Stimulated activated CD4-positive, alpha-beta T cell treated with anti-CD3 and anti-CD28 coated beads, Interleukin-1b, Interleukin-23, amount 100 ng/mL, for 1 hour (primary cell): ENCODE measurements around the gene MDC1.

Experiments used
- DNase-seq, 2 donors: peaks; one replicate each; pipeline ENCODE4 v3.0.0-alpha.2; 2020; ENCODE audit warnings: low read depth in 2 of 2

Gene MDC1

GRCh38 chr6:30707281-30707850 lies 9.7 kb downstream of the MDC1 start:
- no peak for DNase-seq

DNA sequence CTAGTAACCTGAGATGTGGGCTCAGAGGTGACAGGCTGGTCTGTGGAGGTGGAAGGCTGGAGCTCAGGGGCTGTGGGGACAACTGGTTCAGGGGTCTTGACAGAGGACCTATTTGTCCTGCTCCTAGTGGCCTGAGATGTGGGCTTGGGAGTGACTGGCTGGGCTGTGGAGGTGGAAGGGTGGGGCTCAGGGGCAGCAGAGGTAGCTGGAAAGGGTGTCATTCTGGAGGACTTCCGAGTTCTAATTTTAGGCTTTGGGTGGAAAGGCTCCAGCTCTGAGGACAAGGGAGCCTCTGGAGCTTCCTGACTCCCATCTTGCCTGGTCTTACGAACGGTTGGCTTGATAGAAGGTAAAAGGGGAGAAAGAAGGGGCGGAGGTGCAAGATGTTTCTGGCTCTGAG lies 11.5 kb downstream of the MDC1 start:
- no peak for DNase-seq

GRCh38 chr6:30703821-30704220 lies 13.3 kb downstream of the MDC1 start:
- DNase-seq: no peak

- DNase-seq: no peak
These were observed 14.1 kb downstream of the MDC1 start for GRCh38 chr6:30703011-30703410.

DNA sequence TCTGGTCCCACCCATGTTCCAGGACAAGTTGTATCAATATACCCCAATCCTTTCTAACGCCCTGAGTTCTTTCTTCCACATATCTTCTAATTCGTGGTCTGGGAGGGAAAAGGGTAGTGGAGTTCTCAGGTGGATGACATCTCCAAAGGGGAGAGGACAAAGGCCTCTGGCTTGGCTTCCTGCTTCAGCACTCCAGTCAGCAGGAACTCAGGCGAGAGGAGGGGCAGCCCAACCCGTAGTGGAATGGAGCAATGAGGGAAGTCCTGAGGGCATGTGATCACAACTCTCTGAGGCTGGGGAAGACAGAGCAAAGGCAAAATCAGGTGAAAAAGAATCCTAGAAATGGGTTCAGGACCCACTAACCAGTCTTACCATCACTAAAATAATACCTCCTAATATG lies 16.7 kb downstream of the MDC1 start:
- no peak for DNase-seq

DNA sequence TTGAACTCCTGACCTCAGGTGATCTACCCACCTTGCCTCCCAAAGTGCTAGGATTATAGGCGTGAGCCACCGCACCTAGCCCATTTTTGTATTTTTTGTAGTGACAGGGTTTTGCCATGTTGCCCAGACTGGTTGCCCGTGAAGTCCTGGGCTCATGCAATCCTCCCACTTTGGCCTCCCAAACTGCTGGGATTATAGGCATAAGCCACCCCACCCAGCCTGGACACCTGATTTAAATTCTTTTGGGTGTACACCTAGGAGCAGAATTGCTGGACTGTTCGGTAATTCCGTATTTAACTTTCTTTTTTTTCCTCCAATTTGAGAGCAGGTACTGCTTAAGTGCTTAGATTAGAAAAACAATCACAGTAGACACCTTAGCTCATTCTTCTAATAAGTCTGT lies 20.6 kb downstream of the MDC1 start:
- no peak for DNase-seq

DNA sequence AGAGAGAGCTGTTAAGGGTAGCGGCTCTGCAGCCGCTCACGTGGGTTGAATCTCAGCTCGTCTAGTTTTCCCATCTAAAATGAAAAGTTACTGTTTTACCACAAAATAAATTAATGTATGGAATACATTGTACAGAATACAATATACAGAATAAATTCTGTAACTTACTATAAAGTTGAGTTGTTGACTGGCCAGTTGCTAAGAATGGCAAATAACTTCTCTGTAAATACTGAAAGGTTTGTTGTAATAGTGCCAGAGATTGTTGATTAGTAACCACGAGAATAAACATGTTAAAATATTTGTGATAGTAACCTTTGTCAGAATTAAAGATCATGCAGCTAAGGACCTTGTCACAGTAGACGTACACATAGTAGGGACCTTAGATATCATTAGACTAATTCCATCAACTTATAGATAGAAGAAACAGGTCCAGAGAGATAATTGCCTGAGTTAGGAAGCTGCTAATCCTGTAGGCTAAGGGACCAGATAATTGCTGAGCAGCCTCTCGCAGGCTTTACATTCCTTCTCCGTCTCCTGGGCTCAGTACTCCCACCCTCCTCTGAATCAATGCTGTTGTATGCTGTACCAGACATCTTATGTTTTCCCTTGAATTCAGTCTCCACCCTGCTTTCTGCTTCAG lies 25.8 kb downstream of the MDC1 start:
- no peak for DNase-seq

DNA sequence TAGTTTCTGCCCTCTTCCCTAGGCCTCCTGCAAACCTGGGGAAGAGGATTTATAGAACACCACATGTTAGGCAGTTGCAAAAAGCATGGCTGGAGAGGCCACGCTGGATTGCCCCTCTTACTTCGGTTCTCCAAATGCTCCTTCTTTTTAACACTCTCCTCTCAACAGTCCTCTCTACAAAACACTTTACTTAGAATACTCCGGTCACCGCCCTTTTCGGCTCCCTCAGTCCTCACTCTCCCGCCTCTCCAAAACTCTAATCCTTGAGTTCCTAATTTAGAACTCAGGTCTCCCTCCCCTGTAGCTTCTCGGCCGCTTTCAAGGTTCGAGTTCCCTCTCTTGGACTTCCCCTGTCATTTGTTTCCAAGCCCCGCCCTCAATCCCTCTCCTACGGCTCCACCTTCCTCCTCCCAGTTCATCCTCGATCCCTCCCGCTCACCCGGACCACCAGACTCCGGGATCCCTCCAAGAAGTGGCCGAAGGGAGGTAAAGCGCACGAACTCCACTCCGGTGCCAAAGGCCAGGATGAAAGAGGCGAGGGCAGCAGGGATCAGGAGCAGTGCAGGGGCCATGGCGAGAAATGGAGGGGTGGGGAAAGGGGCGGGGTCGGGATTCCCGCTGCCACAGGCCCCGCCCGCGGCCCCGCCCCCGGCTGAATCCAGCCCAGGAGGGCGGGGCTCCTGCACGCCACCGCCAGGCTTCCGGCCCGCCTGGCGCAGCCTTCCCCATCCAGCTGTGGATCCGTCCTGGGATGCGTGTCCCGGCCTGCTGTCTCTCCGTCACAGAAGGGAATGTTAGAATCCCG lies 26.5 kb downstream of the MDC1 start, which contains the start of gene NRM:
TSS of gene NRM (minus strand) at position 582 of the 805 bp plus-strand sequence. CDS start at position 572, 10 bp downstream.
- DNase-seq: peak; percentile 46 to 72

DNA sequence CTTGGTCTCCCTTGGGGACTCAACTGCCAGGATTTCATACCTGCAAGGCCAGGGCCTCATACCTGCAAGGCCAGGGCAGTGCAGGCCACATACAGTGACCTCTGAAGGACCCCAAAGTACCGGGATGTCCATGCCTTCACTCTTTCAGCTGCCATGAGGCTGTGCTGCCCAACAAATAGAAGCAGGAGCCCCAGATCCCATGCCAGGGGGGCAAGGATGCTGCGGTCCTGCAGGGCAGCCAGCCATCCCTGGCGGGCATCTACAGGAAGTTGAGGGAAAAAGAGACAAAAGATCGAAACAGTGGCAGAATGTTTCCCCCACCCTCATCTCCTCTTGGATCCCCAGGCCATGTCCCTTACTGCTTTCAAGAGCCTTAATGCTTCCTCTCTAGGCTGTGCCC lies 27.1 kb downstream of the MDC1 start:
- no peak for DNase-seq

DNA sequence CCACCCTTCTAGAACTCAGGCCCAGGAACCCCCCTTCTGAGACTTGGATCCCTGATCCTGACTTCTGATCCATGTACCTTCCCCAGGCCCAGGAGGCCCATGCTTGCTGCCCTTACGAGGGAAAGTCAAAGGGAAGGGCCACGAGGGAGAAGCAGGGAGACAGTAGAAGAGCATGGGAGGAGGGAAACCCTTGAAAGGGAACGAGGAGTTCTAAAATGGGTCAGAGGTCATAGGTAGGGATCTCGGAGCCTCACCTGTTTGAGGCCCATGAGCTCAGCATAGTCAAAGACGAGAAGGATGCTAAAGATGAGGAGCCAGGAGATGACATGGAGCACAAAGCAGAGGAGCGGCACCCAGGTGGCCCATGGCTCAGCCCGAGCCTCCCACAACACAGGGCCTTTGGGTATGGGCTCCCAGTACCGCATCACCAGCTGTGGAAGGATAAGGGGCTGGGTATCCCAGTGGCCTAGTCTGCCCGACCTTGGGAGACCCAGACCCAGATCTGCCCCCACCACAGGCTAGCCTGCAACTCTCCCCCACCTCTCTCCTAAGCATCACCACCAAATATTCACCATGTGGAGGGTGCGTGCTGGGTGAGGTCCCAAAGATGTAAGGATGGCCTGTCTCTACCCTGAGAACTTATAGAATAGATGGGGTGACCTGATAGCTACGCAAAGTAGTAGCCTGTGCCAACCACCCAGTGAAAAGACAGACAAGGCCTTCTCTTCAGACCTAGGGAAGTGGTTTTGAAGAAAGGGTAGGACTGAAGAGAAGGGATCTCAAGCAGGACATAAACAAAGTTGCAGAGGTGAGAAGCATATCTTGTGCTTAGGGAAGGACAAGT lies 27.8 kb downstream of the MDC1 start:
- DNase-seq: no peak

DNA sequence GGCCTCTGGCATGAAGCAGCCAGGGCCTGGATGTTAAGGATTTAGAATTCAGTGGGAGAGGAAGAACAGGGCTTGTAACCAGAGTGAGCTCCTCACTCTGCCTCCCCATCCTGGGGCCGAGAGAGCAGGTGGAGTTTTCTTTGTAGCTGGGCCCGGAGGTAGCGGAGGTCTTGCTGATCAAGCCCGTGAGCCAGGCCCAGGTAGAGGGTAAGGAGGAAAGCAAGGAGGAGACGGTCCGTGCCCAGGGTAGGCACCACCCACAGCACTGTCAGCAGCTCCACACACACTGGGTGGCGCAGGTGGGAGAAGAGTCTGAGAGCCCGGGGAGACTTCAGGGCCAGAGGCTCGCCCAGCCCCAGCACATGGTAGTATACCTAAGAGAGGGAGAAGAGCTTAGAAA lies 28.5 kb downstream of the MDC1 start:
- DNase-seq: no peak

DNA sequence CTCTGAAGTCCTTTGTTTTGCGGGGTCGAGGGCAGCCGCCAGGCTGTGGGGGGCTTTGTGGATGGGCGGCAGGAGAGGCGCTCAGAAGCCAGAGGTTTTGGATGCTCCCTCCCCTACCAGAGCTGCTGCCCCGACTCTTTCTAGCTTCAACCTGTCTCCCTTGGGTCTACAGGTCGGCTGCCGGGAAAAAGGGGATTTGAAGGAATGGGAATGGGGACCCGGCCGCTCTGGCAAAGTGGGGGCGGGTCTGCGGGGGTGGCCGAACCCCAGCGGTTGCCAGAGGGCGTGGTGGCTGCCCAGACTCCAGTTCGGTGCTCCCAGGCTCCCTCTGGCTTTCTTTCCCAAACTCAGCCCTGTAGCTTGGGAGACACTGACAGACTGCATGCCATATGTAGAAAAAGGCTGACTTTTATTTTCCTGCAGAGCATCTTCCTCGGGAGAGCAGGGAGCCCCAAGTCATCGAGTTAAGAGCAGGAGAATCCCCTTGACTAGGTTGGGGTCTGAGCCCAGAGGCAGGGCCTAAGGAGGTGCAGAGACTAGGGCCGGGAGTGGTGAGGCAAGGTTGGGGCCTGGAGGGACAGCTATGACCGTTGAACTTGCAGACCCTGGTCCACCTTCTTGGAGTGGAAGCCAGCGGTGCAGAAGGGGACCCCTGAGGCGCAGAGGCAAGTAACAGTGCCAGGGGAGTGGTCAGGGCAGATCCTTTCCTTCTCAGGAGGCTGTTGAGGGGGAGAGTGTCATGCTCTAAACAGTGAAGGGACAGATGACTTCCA lies 29.2 kb downstream of the MDC1 start:
- no peak for DNase-seq

- DNase-seq: peak; percentile 31 to 77
These were observed 30.0 kb downstream of the MDC1 start for GRCh38 chr6:30686908-30687658.

- DNase-seq: peak; percentile 60 to 79
These were observed 30.8 kb downstream of the MDC1 start, which contains the start of gene PPP1R18 for GRCh38 chr6:30686009-30686907. TSS of gene PPP1R18 (minus strand) at chr6:30686645. CDS start at chr6:30686018, 627 bp downstream.

- no peak for DNase-seq
These were observed 31.7 kb downstream of the MDC1 start for GRCh38 chr6:30685157-30686008.

DNA sequence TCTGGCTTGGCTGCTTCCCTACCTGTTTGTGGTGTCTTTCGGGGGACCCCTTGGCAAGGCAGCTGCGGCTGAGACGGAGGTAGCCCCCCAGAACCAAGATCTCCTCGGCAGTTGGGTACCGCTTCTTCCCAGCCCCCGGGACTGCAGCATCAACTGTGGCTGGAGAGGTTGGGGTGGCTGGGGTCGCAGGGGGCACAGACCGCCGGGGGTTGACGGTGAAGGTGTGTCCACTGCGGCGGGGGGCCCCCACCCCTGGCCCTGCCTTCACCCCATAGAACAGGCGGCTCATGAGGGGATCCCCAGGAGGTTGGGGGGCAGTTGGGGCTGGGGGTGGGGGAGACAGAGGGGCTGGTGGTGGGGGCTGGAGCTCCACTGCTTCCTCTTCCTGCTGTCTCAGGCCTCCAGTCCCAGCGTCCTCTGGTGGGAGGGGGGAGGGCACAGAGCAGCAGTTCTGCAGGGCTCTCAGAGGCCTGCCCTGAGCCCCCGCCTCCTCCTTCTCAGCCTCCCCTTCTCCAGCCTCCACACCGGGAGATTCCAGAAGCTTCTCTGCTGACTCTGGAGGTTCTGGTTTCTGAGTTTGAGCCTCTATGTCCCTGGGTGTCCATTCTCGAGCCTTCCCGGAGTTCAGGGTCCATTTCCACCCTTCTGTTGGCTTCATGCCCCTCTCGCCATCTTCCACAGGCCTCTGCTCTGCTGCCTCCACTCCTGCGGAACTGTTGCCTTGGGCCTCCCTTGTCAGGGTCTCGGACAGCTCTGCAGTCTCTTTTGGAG lies 32.5 kb downstream of the MDC1 start:
- DNase-seq: no peak

- no peak for DNase-seq
These were observed 33.1 kb downstream of the MDC1 start for GRCh38 chr6:30683980-30684338.
